Aorta (tissue), 5 donors: ENCODE results near the gene PCGF6. TPM values are rescaled to one million over a fixed set of nuclear protein-coding genes. Genes with fewer than 3 reads are reported as not detected.

Source experiments
- ATAC-seq: fragments of 200-7000 bp; cut with Tn5 transposase; one replicate; pipeline ENCODE4 v1.9.1; 2022; ENCODE audit warnings: moderate library complexity; ENCODE audit not compliant: low FRiP score
- DNase-seq, 2 donors: peaks; one replicate each; pipeline ENCODE4 v3.0.0-alpha.2; 2020
- H3K27ac ChIP-seq, 2 donors: one replicate each; pipeline ENCODE4 v1.5.1; 2013; ENCODE audit warnings: low read length in 2 of 2, mild to moderate bottlenecking in 2 of 2, moderate library complexity in 2 of 2, control low read depth in 1 of 2, inconsistent platforms in 1 of 2, low read depth in 1 of 2
- H3K27me3 ChIP-seq, 2 donors: one replicate each; pipeline ENCODE4 v1.6.1; 2013; ENCODE audit warnings: control low read depth in 1 of 2, low read length in 1 of 2, mild to moderate bottlenecking in 1 of 2, moderate library complexity in 1 of 2; ENCODE audit not compliant: insufficient read depth in 2 of 2, control insufficient read depth in 1 of 2
- H3K36me3 ChIP-seq, 2 donors: one replicate each; pipeline ENCODE4 v1.6.1; 2013; ENCODE audit warnings: control low read depth in 1 of 2, low read length in 1 of 2, mild to moderate bottlenecking in 1 of 2; ENCODE audit not compliant: insufficient read depth in 2 of 2, control insufficient read depth in 1 of 2
- H3K4me1 ChIP-seq, 2 donors: one replicate each; pipeline ENCODE4 v1.6.1; 2013; ENCODE audit warnings: low read length in 2 of 2, control low read depth in 1 of 2, mild to moderate bottlenecking in 1 of 2, moderate library complexity in 1 of 2; ENCODE audit not compliant: insufficient read depth in 2 of 2, control insufficient read depth in 1 of 2
- H3K4me3 ChIP-seq, 2 donors: one replicate each; pipeline ENCODE4 v1.5.1; 2013; ENCODE audit warnings: low read length in 2 of 2, control low read depth in 1 of 2, mild to moderate bottlenecking in 1 of 2
- H3K9me3 ChIP-seq: one replicate; pipeline ENCODE4 v1.6.1; 2013; ENCODE audit warnings: mild to moderate bottlenecking, low read length; ENCODE audit not compliant: control insufficient read depth
- WGBS, 2 donors: extraction: QIAGEN DNeasy Blood & Tissue Kit; methylation state at CpG; one replicate each; pipeline ENCODE4 v1.1.7; 2013; 5-methylcytosine and 5-hydroxymethylcytosine counted together
- intact Hi-C, 2 donors: fragments of 100-400 bp; cut with DNase I; formaldehyde crosslinking; loops; one replicate each; pipeline versions ENCODE4 v1.14.2 to v1.15.0; 2022
- long read RNA-seq, 2 donors: library from polyadenylated mRNA; unstranded; transcript quantifications; one replicate each; pipeline ENCODE4 v2.0.0, GENCODE V29; 2020 to 2021
- polyA plus RNA-seq, 2 donors: library from polyadenylated mRNA; stranded (reverse); fragments of 200-250 nt; gene quantifications; one replicate each; pipeline ENCODE4 v1.2.3, GENCODE V29; 2013
- total RNA-seq, 2 donors: library from RNA; stranded (reverse); fragmentation: NEBNext Ultra II Directional; extraction: Animal tissue kit (Norgen Biotek cat#: 25700); gene quantifications; one replicate each; pipeline ENCODE4 v1.2.1, GENCODE V29; 2021
- donor health status: healthy with polysubstance abuse.
- donor health status: Bipolar disorder and iron deficiency.
- donor health status: DM: no; HTN: no; CAD: no.
- donor health status: DM: no; HTN: no; CAD: no.
- donor health status: DM: yes; HTN: yes; CAD: no.

PCGF6 gene, protein sequence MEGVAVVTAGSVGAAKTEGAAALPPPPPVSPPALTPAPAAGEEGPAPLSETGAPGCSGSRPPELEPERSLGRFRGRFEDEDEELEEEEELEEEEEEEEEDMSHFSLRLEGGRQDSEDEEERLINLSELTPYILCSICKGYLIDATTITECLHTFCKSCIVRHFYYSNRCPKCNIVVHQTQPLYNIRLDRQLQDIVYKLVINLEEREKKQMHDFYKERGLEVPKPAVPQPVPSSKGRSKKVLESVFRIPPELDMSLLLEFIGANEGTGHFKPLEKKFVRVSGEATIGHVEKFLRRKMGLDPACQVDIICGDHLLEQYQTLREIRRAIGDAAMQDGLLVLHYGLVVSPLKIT
- total RNA-seq (1 to 10 TPM; 8.1 to 9.7 TPM), polyA plus RNA-seq (1 to 10 TPM; 6.4 to 9.8 TPM)
- long read RNA-seq, donor 1, transcript PCGF6-202 (10 exons, 2,230 nt), result major isoform, 40 of 45 reads
- long read RNA-seq, donor 1, partial matches to known transcripts, result 0 of 45 reads
- long read RNA-seq, donor 1, other reads (novel, unspliced or antisense), result 4 of 45 reads
- long read RNA-seq, donor 2, partial matches to known transcripts, result 2 of 9 reads
- long read RNA-seq, donor 2, other reads (novel, unspliced or antisense), result 3 of 9 reads

DNA sequence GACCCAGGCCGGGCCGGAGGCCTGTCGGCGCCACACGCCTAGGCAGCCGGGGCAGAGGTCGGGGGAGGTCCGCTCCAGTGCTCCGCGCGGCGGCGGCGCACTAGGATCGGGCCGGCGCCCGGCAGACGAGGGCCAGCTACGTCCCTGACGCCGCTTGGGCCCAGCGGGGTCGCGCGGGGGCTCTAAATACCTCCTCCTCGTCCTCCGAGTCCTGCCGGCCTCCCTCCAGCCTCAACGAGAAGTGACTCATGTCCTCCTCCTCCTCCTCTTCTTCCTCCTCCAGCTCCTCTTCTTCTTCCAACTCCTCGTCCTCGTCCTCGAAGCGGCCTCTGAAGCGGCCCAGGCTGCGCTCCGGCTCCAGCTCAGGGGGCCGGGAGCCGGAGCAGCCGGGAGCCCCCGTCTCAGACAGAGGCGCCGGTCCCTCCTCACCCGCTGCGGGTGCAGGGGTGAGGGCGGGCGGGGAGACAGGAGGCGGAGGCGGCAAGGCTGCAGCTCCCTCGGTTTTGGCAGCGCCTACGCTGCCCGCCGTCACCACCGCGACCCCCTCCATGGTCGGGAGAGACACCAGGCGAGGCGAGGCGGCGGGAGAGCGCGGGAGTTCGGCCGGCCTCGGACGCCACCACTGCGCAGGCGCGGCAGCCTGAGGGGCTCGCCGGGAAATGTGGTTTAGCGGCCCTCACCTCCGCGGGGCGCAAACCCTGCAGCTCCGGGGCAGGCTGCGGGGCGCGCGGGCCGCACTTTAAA is at the start of gene PCGF6:
PCGF6 (minus strand) TSS at position 624 of the 744 bp plus-strand sequence; CDS start at position 550, 74 bp downstream.
- peaks cover 0 to 2% of the 10 kb centered on the region in 2 donors for H3K36me3 ChIP-seq
- peak within 1 kb of the TSS; percentile 49 to 61 for H3K4me3 ChIP-seq
- H3K4me1 ChIP-seq, result no peaks in the 10 kb centered on the region
- peak; percentile 94 for ATAC-seq
- H3K27me3 ChIP-seq, result no peaks in the 10 kb centered on the region
- peak within 1 kb of the TSS in 1 of 2 donors; percentile 38 for H3K27ac ChIP-seq
- intact Hi-C loops, result no loop called here
- peak; percentile 86 to 95 for DNase-seq
- WGBS, 2 donors, result 0% methylated on average over 71 to 82 of the region's 82 CpGs
- H3K9me3 ChIP-seq, result no peaks in the 10 kb centered on the region

DNA sequence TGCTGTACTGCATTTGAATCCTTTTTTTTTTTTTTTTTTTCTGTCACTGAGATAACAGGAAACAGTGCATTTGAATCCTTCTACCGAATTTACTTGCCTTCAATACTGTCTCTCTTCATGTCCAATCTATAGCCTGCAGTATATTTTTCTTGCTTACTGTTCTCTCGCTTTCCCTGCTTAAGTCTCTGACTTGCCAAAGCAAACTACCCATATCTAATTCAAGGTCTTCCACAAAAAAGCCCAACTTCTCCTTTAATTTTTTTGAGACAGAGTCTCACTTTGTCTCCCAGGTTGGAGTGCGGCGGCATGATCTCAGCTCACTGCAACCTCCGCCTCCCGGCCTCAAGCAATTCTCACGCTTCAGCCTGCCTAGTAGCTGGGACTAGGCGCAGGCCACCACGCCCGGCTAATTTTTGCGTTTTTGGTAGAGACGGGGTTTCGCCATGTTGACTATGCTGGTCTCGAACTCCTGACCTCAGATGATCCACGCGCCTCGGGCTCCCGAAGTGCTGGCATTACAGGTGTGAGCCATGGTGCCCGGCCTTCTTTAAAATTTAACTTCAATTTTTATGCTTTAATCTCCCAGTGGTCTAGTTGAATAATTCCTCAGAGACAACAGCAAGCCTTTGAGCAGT is 46.4 kb upstream of the PCGF6 start:
- Histone ChIP-seq H3K27ac (no peak overlapping the region), H3K27me3 (no peaks in the 10 kb centered on the region), H3K4me1 (peaks cover 0 to 6% of the 10 kb centered on the region in 2 donors), H3K36me3 (peaks cover 2% of the 10 kb centered on the region in 2 donors), H3K4me3 (peak overlapping the region; percentile 49 to 61), H3K9me3 (no peaks in the 10 kb centered on the region)
- intact Hi-C loops, result no loop called here
- 58 to 60% methylated on average over 19 of the region's 19 CpGs for WGBS, 2 donors
- DNase-seq, result no peak
- no peak for ATAC-seq

DNA sequence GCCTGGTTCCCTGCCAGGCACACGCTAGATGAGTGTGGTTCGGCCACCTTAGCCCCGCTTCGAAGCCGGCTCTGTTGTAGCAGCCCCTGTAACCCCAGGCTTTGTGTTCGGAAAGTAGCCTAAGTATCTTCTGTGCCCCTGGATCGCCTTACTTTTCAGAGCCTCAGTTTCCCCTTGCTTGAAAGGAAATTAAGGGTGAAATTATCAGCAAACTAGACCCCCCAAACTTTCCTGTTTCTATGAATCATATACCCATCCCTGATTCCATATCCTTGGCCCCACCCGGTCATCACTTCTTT is 45.8 kb upstream of the PCGF6 start:
- Histone ChIP-seq H3K4me3 (peak overlapping the region; percentile 49 to 61), H3K9me3 (no peaks in the 10 kb centered on the region), H3K27me3 (no peaks in the 10 kb centered on the region), H3K27ac (no peak overlapping the region), H3K36me3 (peaks cover 2% of the 10 kb centered on the region in 2 donors), H3K4me1 (peaks cover 0 to 6% of the 10 kb centered on the region in 2 donors)
- 0 to 1% methylated on average over 8 of the region's 8 CpGs for WGBS, 2 donors
- DNase-seq (no peak), ATAC-seq (no peak)
- intact Hi-C loops, result no loop called here

DNA sequence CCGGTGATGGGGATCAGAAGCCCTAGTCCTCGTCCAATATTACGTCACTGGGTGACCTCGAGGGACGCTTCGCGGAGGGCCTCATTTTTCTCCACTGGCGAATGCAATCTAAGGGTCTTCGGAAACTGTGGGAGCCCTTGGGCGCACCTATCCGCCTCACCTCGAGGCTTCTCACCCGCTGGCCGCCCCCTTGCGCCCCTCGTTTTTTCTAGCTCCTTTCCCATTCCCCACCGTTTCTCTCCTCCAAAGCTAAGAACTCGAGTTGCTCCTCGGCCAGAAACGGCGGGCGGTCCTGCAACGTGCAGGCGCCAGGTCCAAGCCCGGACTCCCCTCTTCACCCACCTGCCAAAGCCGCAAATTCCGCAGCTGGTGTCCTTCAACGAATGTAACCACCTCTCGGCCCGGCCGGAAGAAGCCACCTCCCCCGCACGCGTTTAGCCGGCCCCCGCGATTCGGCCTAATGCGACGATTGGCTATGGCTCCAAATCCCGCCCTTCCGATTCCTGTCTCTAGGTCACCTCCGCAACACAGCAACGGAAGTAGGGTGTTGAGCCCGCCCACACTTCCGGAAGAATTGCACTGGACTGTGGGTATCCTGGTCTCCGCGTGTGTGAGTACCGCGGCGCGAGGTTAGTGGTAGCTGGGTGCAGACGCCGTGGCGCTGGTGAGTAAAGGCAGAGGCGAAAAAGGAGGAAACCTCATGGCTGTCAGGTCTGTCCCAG is 45.3 kb upstream of the PCGF6 start, which contains the start of the genes ATP5MK and PDCD11:
ATP5MK (minus strand) TSS at position 409 of the 722 bp plus-strand sequence. CDS start 4,018 bp downstream, outside the sequence.
PDCD11 (plus strand) TSS at position 560 of the 722 bp plus-strand sequence. CDS start 1,801 bp downstream, outside the sequence.
- peak; percentile 99 for ATAC-seq
- Histone ChIP-seq H3K36me3 (peaks cover 2% of the 10 kb centered on the region in 2 donors), H3K4me1 (peaks cover 0 to 6% of the 10 kb centered on the region in 2 donors), H3K27ac (peak within 1 kb of the TSS in 1 of 2 donors; percentile 63), H3K27me3 (no peaks in the 10 kb centered on the region), H3K9me3 (no peaks in the 10 kb centered on the region), H3K4me3 (peak within 1 kb of the TSS; percentile 61 to 90)
- intact Hi-C loops, result no loop called here
- peak; percentile 99 for DNase-seq
- WGBS, 2 donors, result 0% methylated on average over 56 of the region's 56 CpGs

DNA sequence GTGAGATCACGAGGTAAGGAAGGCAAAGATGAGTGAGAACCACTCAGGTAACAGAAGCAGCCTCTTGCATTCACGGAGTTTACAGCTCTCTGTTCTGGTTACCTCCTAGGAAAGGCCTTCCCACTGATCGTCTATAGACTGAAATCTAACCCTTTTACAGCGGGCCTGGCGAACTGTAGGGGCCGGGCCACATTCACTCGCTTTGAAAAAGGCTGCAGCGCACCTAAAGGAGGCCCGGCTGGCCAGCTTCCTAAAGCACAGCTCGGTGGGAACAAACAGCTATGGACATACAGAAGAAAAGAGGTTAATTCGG is 44.8 kb upstream of the PCGF6 start:
- no peaks in the 10 kb centered on the region for H3K9me3 ChIP-seq
- intact Hi-C loops, result no loop called here
- ATAC-seq (peak; percentile 32), DNase-seq (no peak)
- peak overlapping the region in 1 of 2 donors; percentile 63 for H3K27ac ChIP-seq
- 2 to 4% methylated on average over 11 of the region's 11 CpGs for WGBS, 2 donors
- peak overlapping the region; percentile 61 to 90 for H3K4me3 ChIP-seq
- H3K27me3 ChIP-seq, result no peaks in the 10 kb centered on the region
- peaks cover 2% of the 10 kb centered on the region in 2 donors for H3K36me3 ChIP-seq
- H3K4me1 ChIP-seq, result peaks cover 0 to 6% of the 10 kb centered on the region in 2 donors

DNA sequence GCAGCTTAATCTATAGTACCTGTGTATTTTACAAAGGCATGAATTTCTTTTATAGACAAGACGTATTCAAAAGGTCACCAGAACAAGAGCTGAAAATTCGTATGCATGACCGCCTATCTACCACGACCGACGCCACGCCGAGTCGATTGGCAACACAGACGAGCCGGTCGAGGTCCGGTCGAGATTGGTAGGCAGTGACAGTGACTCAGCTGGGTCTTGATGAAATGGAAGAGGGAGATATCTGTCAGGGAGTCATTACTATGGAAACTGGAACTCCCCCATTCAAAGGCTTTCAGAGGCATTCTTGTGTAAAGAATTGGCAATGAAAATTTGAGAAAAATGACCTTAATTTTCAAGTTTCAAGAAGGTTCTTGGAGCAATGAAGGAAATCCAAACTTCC is 43.2 kb upstream of the PCGF6 start:
- ATAC-seq (no peak), DNase-seq (no peak)
- no peak overlapping the region for H3K4me3 ChIP-seq
- H3K27ac ChIP-seq, result no peak overlapping the region
- no peaks in the 10 kb centered on the region for H3K9me3 ChIP-seq
- peaks cover 0 to 6% of the 10 kb centered on the region in 2 donors for H3K4me1 ChIP-seq
- H3K27me3 ChIP-seq, result no peaks in the 10 kb centered on the region
- peaks cover 0 to 4% of the 10 kb centered on the region in 2 donors for H3K36me3 ChIP-seq
- intact Hi-C loops, result no loop called here
- WGBS, 2 donors, result 91 to 92% methylated on average over 14 of the region's 14 CpGs

DNA sequence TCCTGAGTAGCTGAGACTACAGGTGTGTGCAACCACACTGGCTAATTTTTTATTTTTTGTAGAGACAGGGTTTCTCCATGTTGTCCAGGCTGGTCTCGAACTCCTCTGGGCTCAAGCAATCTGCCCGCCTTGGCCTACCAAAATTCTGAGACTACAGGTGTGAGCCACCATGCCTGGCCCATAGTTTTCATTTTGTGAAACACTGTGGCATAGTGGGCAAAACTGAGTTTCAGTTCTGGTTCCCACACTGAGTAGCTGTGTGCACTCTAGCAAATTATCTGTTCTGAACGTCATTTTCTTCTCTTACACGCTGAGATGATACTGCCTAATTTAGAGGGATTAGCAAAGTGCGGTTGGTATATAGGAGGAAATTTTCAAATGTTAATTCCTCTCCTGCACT is 31.8 kb upstream of the PCGF6 start:
- H3K4me3 ChIP-seq, result no peak overlapping the region
- ATAC-seq (no peak), DNase-seq (no peak)
- no peaks in the 10 kb centered on the region for H3K4me1 ChIP-seq
- H3K36me3 ChIP-seq, result peaks cover 3 to 4% of the 10 kb centered on the region in 2 donors
- 93 to 94% methylated on average over 5 of the region's 5 CpGs for WGBS, 2 donors
- no peaks in the 10 kb centered on the region for H3K9me3 ChIP-seq
- H3K27me3 ChIP-seq, result no peaks in the 10 kb centered on the region
- no peak overlapping the region for H3K27ac ChIP-seq
- intact Hi-C loops, result no loop called here

DNA sequence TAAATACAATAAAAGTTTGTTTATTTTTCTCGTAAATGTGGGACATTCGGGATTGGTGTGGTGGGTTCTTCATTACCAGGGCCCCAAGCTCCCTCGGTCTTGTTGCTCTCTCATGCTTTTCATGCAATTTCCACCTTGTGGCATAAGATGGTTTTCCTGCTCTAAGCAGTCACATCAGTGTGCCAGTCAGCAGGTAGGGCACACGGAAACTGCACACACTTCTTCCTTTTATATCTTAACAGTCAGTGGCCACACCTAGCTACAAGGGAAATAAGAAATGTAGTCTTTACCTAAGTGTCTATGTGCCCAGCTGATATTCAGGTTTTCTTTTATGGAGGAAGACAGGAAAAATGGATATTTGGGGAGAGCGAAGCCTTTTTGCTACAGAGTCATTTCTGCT is 23.3 kb upstream of the PCGF6 start:
- DNase-seq (no peak), ATAC-seq (no peak)
- H3K4me3 ChIP-seq, result no peak overlapping the region
- H3K9me3 ChIP-seq, result no peaks in the 10 kb centered on the region
- no peak overlapping the region for H3K27ac ChIP-seq
- 95 to 98% methylated on average over 5 of the region's 5 CpGs for WGBS, 2 donors
- H3K4me1 ChIP-seq, result no peaks in the 10 kb centered on the region
- intact Hi-C loops, result no loop called here
- H3K36me3 ChIP-seq, result peaks cover 0 to 9% of the 10 kb centered on the region in 2 donors
- no peaks in the 10 kb centered on the region for H3K27me3 ChIP-seq
